ENCODE data around the gene SCGB1D2.

GRCh38 chr11:62251698-62252097, 9.7 kb downstream of the SCGB1D2 start:
- TF ChIP-seq POLR2AphosphoS5 (IDR thresholded peaks at IDR 0.05) (no peak), CTCF (IDR thresholded peaks at IDR 0.05) (no peak), POLR2A (IDR thresholded peaks at IDR 0.05) (no peak)

Data from prostate gland (tissue), 2 donors.